H1 (cell line): ENCODE results near the gene TNNC1. TPM values are rescaled to one million over a fixed set of nuclear protein-coding genes. Genes with fewer than 3 reads are reported as not detected.

ENCODE experiments used
- GTF2F1 ChIP-seq: IDR thresholded peaks from 2 replicates; pipeline ENCODE4 v1.6.1; 2012; ENCODE audit warnings: low read depth, low read length, improper control_type of control experiment, borderline replicate concordance
- SP1 ChIP-seq: IDR thresholded peaks from 2 replicates; pipeline ENCODE4 v1.6.1; 2011; ENCODE audit warnings: low read depth, low read length
- SRF ChIP-seq: IDR thresholded peaks from 2 replicates; pipeline ENCODE4 v1.6.1; 2011; ENCODE audit warnings: mild to moderate bottlenecking, low read depth, low read length, moderate library complexity
- YY1 ChIP-seq: IDR thresholded peaks from 2 replicates; pipeline ENCODE4 v1.6.1; 2011; ENCODE audit warnings: low read depth, mild to moderate bottlenecking, low read length
- polyA plus RNA-seq, 7 experiments: library from polyadenylated mRNA; depleted of rRNA in 3 of 7; stranded (reverse) in 5 of 7; unstranded in 2 of 7; fragments of >200 nt in 5 of 7; fragments of 200-250 nt in 2 of 7; gene quantifications; 1 replicate in 5 of 7; 2 replicates in 1 of 7; 4 replicates in 1 of 7; pipeline versions ENCODE4 v1.2.1 to v1.2.3, GENCODE V29; 2011 to 2013; ENCODE audit warnings: missing spikeins in 2 of 7, mixed read lengths in 2 of 7
- total RNA-seq: library from RNA; stranded (reverse); fragmentation: NEBNext Ultra II Directional; extraction: Animal tissue kit (Norgen Biotek cat#: 25700); gene quantifications from 2 replicates; pipeline ENCODE4 v1.2.1, GENCODE V29; 2021
- TF ChIP-seq, protein P1 (sequence below): fragments of 300-600 bp; sonication (generic); IDR thresholded peaks from 2 replicates; pipeline ENCODE4 v1.7.1; 2012; ENCODE audit warnings: low read length, moderate library complexity, mild to moderate bottlenecking, inconsistent platforms; ENCODE audit not compliant: insufficient replicate concordance
- TF ChIP-seq, protein P2 (sequence below), 3 experiments: IDR thresholded peaks; 1 replicate in 2 of 3; 2 replicates in 1 of 3; pipeline versions ENCODE4 v1.5.1 to v1.6.1; 2011; ENCODE audit warnings: low read length in 3 of 3, mild to moderate bottlenecking in 3 of 3, inconsistent platforms in 2 of 3, low read depth in 1 of 3, moderate library complexity in 1 of 3; ENCODE audit not compliant: insufficient read depth in 1 of 3; ENCODE audit errors: control extremely low read depth in 1 of 3

TNNC1 gene
- total and polyA plus RNA-seq, 2 of the 8 experiments (the other 6 are each of a cell fraction or from before 2014, with no cell fraction given), result 5.8 to 16.4 TPM

DNA sequence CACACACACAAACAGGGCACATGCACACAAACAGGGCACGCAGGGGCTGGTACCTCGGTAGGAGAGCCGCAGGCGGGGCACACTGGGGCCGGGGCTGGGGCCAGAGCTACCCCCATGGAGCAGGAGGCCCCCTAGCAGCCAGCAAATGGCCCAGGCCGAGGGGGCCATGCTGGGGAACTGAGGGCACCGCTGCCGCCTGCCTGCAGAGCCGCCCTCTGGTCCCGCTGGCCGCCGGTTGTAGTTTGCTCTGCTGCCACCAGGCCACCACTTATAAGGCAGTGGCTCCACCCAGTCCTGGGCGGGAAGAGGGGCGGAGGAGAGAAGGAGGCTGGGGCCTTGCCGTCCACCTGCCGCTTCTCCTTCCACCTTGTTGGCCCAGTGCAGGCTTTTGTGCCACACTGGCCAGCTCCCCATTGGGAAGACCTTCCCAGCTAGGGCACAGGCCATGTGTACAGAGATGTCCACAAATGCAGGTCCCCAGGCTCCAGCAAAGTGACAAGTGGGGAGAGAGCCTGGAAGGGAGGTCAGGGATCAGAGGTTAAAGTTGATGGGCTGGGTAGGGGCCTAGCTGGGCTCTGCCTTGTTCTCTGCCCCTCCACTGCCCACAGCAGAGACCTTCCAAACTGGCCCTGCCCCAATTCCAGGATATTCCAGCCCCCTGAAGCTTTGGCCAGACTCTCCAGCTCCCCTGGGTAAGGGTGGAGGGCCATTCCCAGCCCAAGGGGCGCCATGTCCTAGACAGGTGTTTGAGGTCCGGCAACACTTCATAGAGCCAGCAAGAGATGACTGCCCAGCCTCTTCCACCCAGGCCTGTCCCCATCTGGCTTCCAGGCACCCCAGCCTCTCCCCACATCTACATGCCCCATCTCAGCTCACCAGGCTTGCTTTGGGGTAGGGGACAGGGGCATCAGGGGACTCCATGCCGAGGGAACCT lies 8.7 kb downstream of the TNNC1 start, which contains the start of gene SEMA3G (continued):
- TF ChIP-seq, protein P1, sequence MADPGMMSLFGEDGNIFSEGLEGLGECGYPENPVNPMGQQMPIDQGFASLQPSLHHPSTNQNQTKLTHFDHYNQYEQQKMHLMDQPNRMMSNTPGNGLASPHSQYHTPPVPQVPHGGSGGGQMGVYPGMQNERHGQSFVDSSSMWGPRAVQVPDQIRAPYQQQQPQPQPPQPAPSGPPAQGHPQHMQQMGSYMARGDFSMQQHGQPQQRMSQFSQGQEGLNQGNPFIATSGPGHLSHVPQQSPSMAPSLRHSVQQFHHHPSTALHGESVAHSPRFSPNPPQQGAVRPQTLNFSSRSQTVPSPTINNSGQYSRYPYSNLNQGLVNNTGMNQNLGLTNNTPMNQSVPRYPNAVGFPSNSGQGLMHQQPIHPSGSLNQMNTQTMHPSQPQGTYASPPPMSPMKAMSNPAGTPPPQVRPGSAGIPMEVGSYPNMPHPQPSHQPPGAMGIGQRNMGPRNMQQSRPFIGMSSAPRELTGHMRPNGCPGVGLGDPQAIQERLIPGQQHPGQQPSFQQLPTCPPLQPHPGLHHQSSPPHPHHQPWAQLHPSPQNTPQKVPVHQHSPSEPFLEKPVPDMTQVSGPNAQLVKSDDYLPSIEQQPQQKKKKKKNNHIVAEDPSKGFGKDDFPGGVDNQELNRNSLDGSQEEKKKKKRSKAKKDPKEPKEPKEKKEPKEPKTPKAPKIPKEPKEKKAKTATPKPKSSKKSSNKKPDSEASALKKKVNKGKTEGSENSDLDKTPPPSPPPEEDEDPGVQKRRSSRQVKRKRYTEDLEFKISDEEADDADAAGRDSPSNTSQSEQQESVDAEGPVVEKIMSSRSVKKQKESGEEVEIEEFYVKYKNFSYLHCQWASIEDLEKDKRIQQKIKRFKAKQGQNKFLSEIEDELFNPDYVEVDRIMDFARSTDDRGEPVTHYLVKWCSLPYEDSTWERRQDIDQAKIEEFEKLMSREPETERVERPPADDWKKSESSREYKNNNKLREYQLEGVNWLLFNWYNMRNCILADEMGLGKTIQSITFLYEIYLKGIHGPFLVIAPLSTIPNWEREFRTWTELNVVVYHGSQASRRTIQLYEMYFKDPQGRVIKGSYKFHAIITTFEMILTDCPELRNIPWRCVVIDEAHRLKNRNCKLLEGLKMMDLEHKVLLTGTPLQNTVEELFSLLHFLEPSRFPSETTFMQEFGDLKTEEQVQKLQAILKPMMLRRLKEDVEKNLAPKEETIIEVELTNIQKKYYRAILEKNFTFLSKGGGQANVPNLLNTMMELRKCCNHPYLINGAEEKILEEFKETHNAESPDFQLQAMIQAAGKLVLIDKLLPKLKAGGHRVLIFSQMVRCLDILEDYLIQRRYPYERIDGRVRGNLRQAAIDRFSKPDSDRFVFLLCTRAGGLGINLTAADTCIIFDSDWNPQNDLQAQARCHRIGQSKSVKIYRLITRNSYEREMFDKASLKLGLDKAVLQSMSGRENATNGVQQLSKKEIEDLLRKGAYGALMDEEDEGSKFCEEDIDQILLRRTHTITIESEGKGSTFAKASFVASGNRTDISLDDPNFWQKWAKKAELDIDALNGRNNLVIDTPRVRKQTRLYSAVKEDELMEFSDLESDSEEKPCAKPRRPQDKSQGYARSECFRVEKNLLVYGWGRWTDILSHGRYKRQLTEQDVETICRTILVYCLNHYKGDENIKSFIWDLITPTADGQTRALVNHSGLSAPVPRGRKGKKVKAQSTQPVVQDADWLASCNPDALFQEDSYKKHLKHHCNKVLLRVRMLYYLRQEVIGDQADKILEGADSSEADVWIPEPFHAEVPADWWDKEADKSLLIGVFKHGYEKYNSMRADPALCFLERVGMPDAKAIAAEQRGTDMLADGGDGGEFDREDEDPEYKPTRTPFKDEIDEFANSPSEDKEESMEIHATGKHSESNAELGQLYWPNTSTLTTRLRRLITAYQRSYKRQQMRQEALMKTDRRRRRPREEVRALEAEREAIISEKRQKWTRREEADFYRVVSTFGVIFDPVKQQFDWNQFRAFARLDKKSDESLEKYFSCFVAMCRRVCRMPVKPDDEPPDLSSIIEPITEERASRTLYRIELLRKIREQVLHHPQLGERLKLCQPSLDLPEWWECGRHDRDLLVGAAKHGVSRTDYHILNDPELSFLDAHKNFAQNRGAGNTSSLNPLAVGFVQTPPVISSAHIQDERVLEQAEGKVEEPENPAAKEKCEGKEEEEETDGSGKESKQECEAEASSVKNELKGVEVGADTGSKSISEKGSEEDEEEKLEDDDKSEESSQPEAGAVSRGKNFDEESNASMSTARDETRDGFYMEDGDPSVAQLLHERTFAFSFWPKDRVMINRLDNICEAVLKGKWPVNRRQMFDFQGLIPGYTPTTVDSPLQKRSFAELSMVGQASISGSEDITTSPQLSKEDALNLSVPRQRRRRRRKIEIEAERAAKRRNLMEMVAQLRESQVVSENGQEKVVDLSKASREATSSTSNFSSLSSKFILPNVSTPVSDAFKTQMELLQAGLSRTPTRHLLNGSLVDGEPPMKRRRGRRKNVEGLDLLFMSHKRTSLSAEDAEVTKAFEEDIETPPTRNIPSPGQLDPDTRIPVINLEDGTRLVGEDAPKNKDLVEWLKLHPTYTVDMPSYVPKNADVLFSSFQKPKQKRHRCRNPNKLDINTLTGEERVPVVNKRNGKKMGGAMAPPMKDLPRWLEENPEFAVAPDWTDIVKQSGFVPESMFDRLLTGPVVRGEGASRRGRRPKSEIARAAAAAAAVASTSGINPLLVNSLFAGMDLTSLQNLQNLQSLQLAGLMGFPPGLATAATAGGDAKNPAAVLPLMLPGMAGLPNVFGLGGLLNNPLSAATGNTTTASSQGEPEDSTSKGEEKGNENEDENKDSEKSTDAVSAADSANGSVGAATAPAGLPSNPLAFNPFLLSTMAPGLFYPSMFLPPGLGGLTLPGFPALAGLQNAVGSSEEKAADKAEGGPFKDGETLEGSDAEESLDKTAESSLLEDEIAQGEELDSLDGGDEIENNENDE, result no peak
- TF ChIP-seq YY1 (0 out of 2 replicates have a peak, but pooled peaks have one; percentile 26), GTF2F1 (no peak), SRF (peak; percentile 45; the same call in 1 of the 2 replicates), SP1 (0 out of 2 replicates have a peak, but pooled peaks have one; percentile 27)
- TF ChIP-seq, protein P2, sequence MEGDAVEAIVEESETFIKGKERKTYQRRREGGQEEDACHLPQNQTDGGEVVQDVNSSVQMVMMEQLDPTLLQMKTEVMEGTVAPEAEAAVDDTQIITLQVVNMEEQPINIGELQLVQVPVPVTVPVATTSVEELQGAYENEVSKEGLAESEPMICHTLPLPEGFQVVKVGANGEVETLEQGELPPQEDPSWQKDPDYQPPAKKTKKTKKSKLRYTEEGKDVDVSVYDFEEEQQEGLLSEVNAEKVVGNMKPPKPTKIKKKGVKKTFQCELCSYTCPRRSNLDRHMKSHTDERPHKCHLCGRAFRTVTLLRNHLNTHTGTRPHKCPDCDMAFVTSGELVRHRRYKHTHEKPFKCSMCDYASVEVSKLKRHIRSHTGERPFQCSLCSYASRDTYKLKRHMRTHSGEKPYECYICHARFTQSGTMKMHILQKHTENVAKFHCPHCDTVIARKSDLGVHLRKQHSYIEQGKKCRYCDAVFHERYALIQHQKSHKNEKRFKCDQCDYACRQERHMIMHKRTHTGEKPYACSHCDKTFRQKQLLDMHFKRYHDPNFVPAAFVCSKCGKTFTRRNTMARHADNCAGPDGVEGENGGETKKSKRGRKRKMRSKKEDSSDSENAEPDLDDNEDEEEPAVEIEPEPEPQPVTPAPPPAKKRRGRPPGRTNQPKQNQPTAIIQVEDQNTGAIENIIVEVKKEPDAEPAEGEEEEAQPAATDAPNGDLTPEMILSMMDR (IDR thresholded peaks at IDR 0.05; ENCODE audit: control extremely low read depth in 1 of 3, insufficient read depth in 1 of 3, low read depth in 1 of 3, low read length in 3 of 3), result peak in 2 of 3 experiments; percentile 73; a peak in 3 of 4 replicates
